IMR-90 (cell line): ENCODE measurements around the gene NCAPD3. TPM values are rescaled to one million over a fixed set of nuclear protein-coding genes. Genes with fewer than 3 reads are reported as not detected.

Source experiments
- ATAC-seq: fragments of 200-7000 bp; cut with Tn5 transposase; 2 replicates; pipeline ENCODE4 v1.9.1; 2020; ENCODE audit warnings: low read depth, mild to moderate bottlenecking, moderate library complexity
- BruUV-seq: library from RNA; stranded (reverse); fragments of 400-500 nt; replicated peaks from 2 replicates; lab custom pipeline; 2021; lab: Mats Ljungman, UMichigan
- CTCF ChIA-PET: fragments of 300-600 bp; formaldehyde crosslinking; extraction: SDS; loops from one replicate; lab custom pipeline; 2021; ENCODE audit warnings: antibody characterized with exemption; lab: Yijun Ruan, JAX
- POLR2A ChIA-PET: fragments of 300-600 bp; sonication (Branson Sonifier 250); formaldehyde crosslinking; loops from one replicate; lab custom pipeline; 2022; ENCODE audit warnings: antibody characterized with exemption; ENCODE audit not compliant: unreplicated experiment; lab: Charles Lee
- DNase-seq: peaks from one replicate; pipeline ENCODE4 v3.0.0; 2013
- H2AFZ ChIP-seq: replicated peaks from 2 replicates; pipeline ENCODE3; 2013; ENCODE audit warnings: low read length, mild to moderate bottlenecking; ENCODE audit not compliant: poor library complexity
- H2AK5ac ChIP-seq: 2 replicates; pipeline ENCODE4 v1.6.1; 2013; ENCODE audit warnings: low read depth, low read length, inconsistent platforms
- H2AK9ac ChIP-seq: replicated peaks from 2 replicates; pipeline ENCODE3; 2013; ENCODE audit warnings: mild to moderate bottlenecking, low read depth, low read length, moderate library complexity; ENCODE audit not compliant: poor library complexity
- H2BK120ac ChIP-seq: 2 replicates; pipeline ENCODE4 v1.6.1; 2013; ENCODE audit warnings: low read depth, low read length, inconsistent platforms
- H2BK15ac ChIP-seq: 3 replicates; pipeline ENCODE4 v1.6.1; 2013; ENCODE audit warnings: low read depth, low read length, inconsistent platforms
- H2BK20ac ChIP-seq: 2 replicates; pipeline ENCODE4 v1.6.1; 2013; ENCODE audit warnings: low read depth, mild to moderate bottlenecking, inconsistent platforms, low read length, moderate library complexity
- H2BK5ac ChIP-seq: 2 replicates; pipeline ENCODE4 v1.6.1; 2013; ENCODE audit warnings: mild to moderate bottlenecking, low read depth, low read length, inconsistent platforms; ENCODE audit not compliant: poor library complexity, severe bottlenecking
- H3K14ac ChIP-seq: replicated peaks from 2 replicates; pipeline ENCODE4 v1.6.1; 2013; ENCODE audit warnings: low read depth, low read length, inconsistent platforms
- H3K18ac ChIP-seq: 2 replicates; pipeline ENCODE4 v1.6.1; 2013; ENCODE audit warnings: low read depth, low read length, control low read depth
- H3K23ac ChIP-seq: 2 replicates; pipeline ENCODE4 v1.6.1; 2013; ENCODE audit warnings: low read depth, low read length, inconsistent platforms
- H3K27ac ChIP-seq: 2 replicates; pipeline ENCODE4 v1.5.1; 2013; ENCODE audit warnings: mild to moderate bottlenecking, control low read depth, low read length; ENCODE audit not compliant: insufficient read depth
- H3K27me3 ChIP-seq: 2 replicates; pipeline ENCODE4 v1.6.1; 2013; ENCODE audit warnings: low read length; ENCODE audit not compliant: control insufficient read depth, insufficient read depth
- H3K36me3 ChIP-seq: 2 replicates; pipeline ENCODE4 v1.6.1; 2013; ENCODE audit warnings: low read length, mixed read lengths; ENCODE audit not compliant: control insufficient read depth, insufficient read depth
- H3K4ac ChIP-seq: 2 replicates; pipeline ENCODE4 v1.6.1; 2013; ENCODE audit warnings: low read depth, low read length, inconsistent platforms
- H3K4me1 ChIP-seq: 2 replicates; pipeline ENCODE4 v1.6.1; 2013; ENCODE audit warnings: low read length, mixed read lengths; ENCODE audit not compliant: control insufficient read depth, insufficient read depth
- H3K4me2 ChIP-seq: 2 replicates; pipeline ENCODE4 v1.6.1; 2013; ENCODE audit warnings: low read depth, mild to moderate bottlenecking, control low read depth, low read length, moderate library complexity
- H3K4me3 ChIP-seq: 2 replicates; pipeline ENCODE4 v1.5.1; 2013; ENCODE audit warnings: low read depth, mild to moderate bottlenecking, control low read depth, low read length, moderate library complexity; ENCODE audit not compliant: insufficient read depth
- H3K56ac ChIP-seq: 2 replicates; pipeline ENCODE4 v1.6.1; 2013; ENCODE audit warnings: low read length, inconsistent platforms; ENCODE audit not compliant: insufficient read depth; ENCODE audit errors: extremely low read depth
- H3K79me1 ChIP-seq, 2 experiments: 2 replicates each; pipeline ENCODE4 v1.6.1; 2013; ENCODE audit warnings: low read length in 2 of 2, inconsistent platforms in 1 of 2, low read depth in 1 of 2
- H3K9ac ChIP-seq: 2 replicates; pipeline ENCODE4 v1.6.1; 2013; ENCODE audit warnings: low read depth, low read length, control low read depth
- H3K9me1 ChIP-seq: 2 replicates; pipeline ENCODE4 v1.6.1; 2013; ENCODE audit warnings: low read length, inconsistent platforms; ENCODE audit not compliant: insufficient read depth
- H3K9me3 ChIP-seq: 2 replicates; pipeline ENCODE4 v1.6.1; 2013; ENCODE audit warnings: low read length; ENCODE audit not compliant: control insufficient read depth, insufficient read depth
- H4K20me1 ChIP-seq: 2 replicates; pipeline ENCODE4 v1.6.1; 2013; ENCODE audit warnings: low read length, inconsistent platforms; ENCODE audit not compliant: insufficient read depth
- H4K5ac ChIP-seq: 2 replicates; pipeline ENCODE4 v1.6.1; 2013; ENCODE audit warnings: mild to moderate bottlenecking, low read depth, low read length, control low read depth
- H4K8ac ChIP-seq, 2 experiments: 2 replicates each; pipeline ENCODE4 v1.6.1; 2013; ENCODE audit warnings: low read depth in 2 of 2, low read length in 2 of 2, control low read depth in 1 of 2, inconsistent platforms in 1 of 2
- H4K91ac ChIP-seq: 2 replicates; pipeline ENCODE4 v1.6.1; 2013; ENCODE audit warnings: low read depth, low read length, inconsistent platforms; ENCODE audit not compliant: insufficient read depth
- BHLHE40 ChIP-seq: fragments of 150-350 bp; IDR thresholded peaks from 2 replicates; pipeline ENCODE4 v1.6.1; 2016; ENCODE audit warnings: mild to moderate bottlenecking, low read depth, low read length
- CEBPB ChIP-seq: IDR thresholded peaks from 2 replicates; pipeline ENCODE4 v1.6.1; 2012; ENCODE audit warnings: low read depth, low read length, improper control_type of control experiment
- CHD1 ChIP-seq: IDR thresholded peaks from 2 replicates; pipeline ENCODE4 v1.6.1; 2012; ENCODE audit warnings: low read depth, low read length, improper control_type of control experiment
- WGBS, 2 experiments: methylation state at CpG; one replicate each; pipeline versions ENCODE4 v1.1.5 to v1.1.7; 2013; ENCODE audit warnings: missing lambda C conversion rate in 2 of 2; ENCODE audit not compliant: insufficient read length in 1 of 2; ENCODE audit errors: extremely low coverage in 2 of 2; 5-methylcytosine and 5-hydroxymethylcytosine counted together
- dilution Hi-C: fragments of 300-500 bp; cut with HindIII; formaldehyde crosslinking; loops from one replicate; pipeline ENCODE4 v1.14.3; 2018; ENCODE audit warnings: low sequenced_read_pairs; ENCODE audit not compliant: unreplicated experiment
- in situ Hi-C: fragments of 300-500 bp; cut with MboI; formaldehyde crosslinking; loops from 3 replicates; pipeline ENCODE4 v1.14.3; 2019; ENCODE audit warnings: low sequenced_read_pairs, inconsistent platforms, mixed read lengths
- intact Hi-C: fragments of 100-400 bp; cut with micrococcal nuclease; formaldehyde crosslinking; loops from 2 replicates; pipeline ENCODE4 v1.10.0; 2022
- polyA plus RNA-seq, 3 experiments: library from polyadenylated mRNA; depleted of rRNA; stranded (reverse); fragments of >200 nt; gene quantifications; 2 replicates each; pipeline ENCODE4 v1.2.3, GENCODE V29; 2012; ENCODE audit warnings: low replicate concordance in 1 of 3
- total RNA-seq: library from RNA; depleted of rRNA; stranded (reverse); fragments of >200 nt; gene quantifications from 2 replicates; pipeline ENCODE4 v1.2.3, GENCODE V29; 2012

Gene NCAPD3
- total and polyA plus RNA-seq, 2 of the 4 experiments (the other 2 are of a cell fraction): 18.0 to 19.2 TPM

- dilution Hi-C loops: no loop called here
- Histone ChIP-seq H3K9me1 (peaks cover 6% of the 10 kb centered on the region), H4K5ac (peak overlapping the region; percentile 4; the same call in 1 of the 2 replicates), H3K27ac (peak overlapping the region; percentile 50), H2AFZ (peak overlapping the region; percentile 64), H4K20me1 (peaks cover 8% of the 10 kb centered on the region; the same call in 1 of the 2 replicates), H3K4ac (peak overlapping the region; percentile 86), H4K8ac (peak overlapping the region; percentile 27 to 52; a peak in 2 of 4 replicates), H3K4me1 (peaks cover 18% of the 10 kb centered on the region), H3K14ac (0 out of 2 replicates have a peak overlapping the region, but pooled peaks have one; percentile 24), H4K91ac (peak overlapping the region; percentile 9; the same call in 1 of the 2 replicates), H2BK5ac (peak overlapping the region; percentile 44), H3K4me3 (peak overlapping the region; percentile 47), H3K56ac (peak overlapping the region; percentile 66; the same call in 1 of the 2 replicates), H2BK20ac (peak overlapping the region; percentile 54; the same call in 1 of the 2 replicates), H3K9me3 (no peaks in the 10 kb centered on the region), H2BK120ac (peak overlapping the region; percentile 50), H3K27me3 (no peaks in the 10 kb centered on the region), H3K23ac (peak overlapping the region; percentile 76), H3K9ac (peak overlapping the region; percentile 57), H2AK9ac (no peak overlapping the region), H3K4me2 (peak overlapping the region; percentile 87), H3K36me3 (no peaks in the 10 kb centered on the region), H3K18ac (peak overlapping the region; percentile 41), H2AK5ac (no peak overlapping the region; the same call in 1 of the 2 replicates), H2BK15ac (no peak overlapping the region; the same call in 2 of the 3 replicates), H3K79me1 (peaks cover 17 to 44% of the 10 kb centered on the region in 2 experiments)
- TF ChIP-seq BHLHE40: peak; percentile 72
- TF ChIP-seq CEBPB: no peak
- TF ChIP-seq CHD1: no peak
- peak; percentile 66 for DNase-seq
- ChIA-PET POLR2A (interaction anchor here (0.6 kb wide), 1 partner anchor 320 kb away, joined by 5 read pairs; no protein-coding TSS in a partner anchor), CTCF (interaction anchor here (0.9 to 1.1 kb wide), 2 partner anchors 33 to 78 kb away, joined by 3 to 7 read pairs; no protein-coding TSS in a partner anchor)
- 22% methylated on average over 25 of the region's 54 CpGs; no CpG with 5 or more reads in 1 of the 2 experiments for WGBS, 2 experiments
- intact Hi-C loops: no loop called here
- peak; percentile 2; the same call in 1 of the 2 replicates for ATAC-seq
- BruUV-seq: no TSS peak
- in situ Hi-C loops: no loop called here
Observed at GRCh38 chr11:134124660-134125451, 98.9 kb downstream of the NCAPD3 start.
